OCI-LY3 (cell line): ENCODE results near the gene BCAT1.

ENCODE experiments used
- H2AFZ ChIP-seq: fragments of 200-600, 300-600 bp; shearing (Covaris generic); 2 replicates; pipeline ENCODE4 v1.6.0; 2014; ENCODE audit warnings: antibody characterized with exemption, low read depth, low read length
- H3K27ac ChIP-seq: fragments of 200-600, 300-600 bp; sonication (generic); 2 replicates; pipeline ENCODE4 v1.5.1; 2014; ENCODE audit warnings: mild to moderate bottlenecking, low read length, moderate library complexity, mixed read lengths
- H3K27me3 ChIP-seq: fragments of 200-600, 300-600 bp; sonication (generic); 2 replicates; pipeline ENCODE4 v1.6.1; 2014; ENCODE audit warnings: low read depth, low read length, mixed read lengths
- H3K36me3 ChIP-seq: fragments of 200-600, 300-600 bp; sonication (generic); replicated peaks from 2 replicates; pipeline ENCODE3; 2014; ENCODE audit warnings: low read depth, low read length, mixed read lengths
- H3K4me1 ChIP-seq: fragments of 300-600, 200-600 bp; sonication (generic); 2 replicates; pipeline ENCODE4 v1.6.1; 2014; ENCODE audit warnings: low read length, mixed read lengths
- H3K4me2 ChIP-seq: fragments of 200-600, 300-600 bp; sonication (generic); 2 replicates; pipeline ENCODE4 v1.6.1; 2014; ENCODE audit warnings: low read length, mixed read lengths
- H3K4me3 ChIP-seq: fragments of 300-600, 200-600 bp; sonication (generic); 2 replicates; pipeline ENCODE4 v1.5.1; 2014; ENCODE audit warnings: antibody characterized with exemption, mild to moderate bottlenecking, low read length, moderate library complexity
- H3K79me2 ChIP-seq: fragments of 300-600, 200-600 bp; shearing (Covaris generic); 2 replicates; pipeline ENCODE4 v1.6.1; 2014; ENCODE audit warnings: mild to moderate bottlenecking, low read length, mixed read lengths
- H3K9ac ChIP-seq: fragments of 300-600, 200-600 bp; shearing (Covaris generic); 2 replicates; pipeline ENCODE4 v1.6.0; 2014; ENCODE audit warnings: mild to moderate bottlenecking, low read length, moderate library complexity
- H3K9me3 ChIP-seq: fragments of 200-600, 300-600 bp; shearing (Covaris generic); 2 replicates; pipeline ENCODE4 v1.6.1; 2014; ENCODE audit warnings: low read length, mixed read lengths; ENCODE audit not compliant: insufficient read depth
- H4K20me1 ChIP-seq: fragments of 200-600, 300-600 bp; sonication (generic); 2 replicates; pipeline ENCODE4 v1.6.1; 2016; ENCODE audit warnings: low read length, mixed read lengths; ENCODE audit not compliant: insufficient read depth
- CTCF ChIP-seq: fragments of 200-600, 300-600 bp; sonication (generic); IDR thresholded peaks from 2 replicates; pipeline ENCODE4 v1.5.1; 2014; ENCODE audit warnings: antibody characterized with exemption, low read length, low read depth
- EZH2phosphoT487 ChIP-seq: fragments of 200-600 bp; shearing (Covaris generic); IDR thresholded peaks from 2 replicates; pipeline ENCODE4 v1.6.1; 2018; ENCODE audit warnings: antibody characterized with exemption, mixed run types, low read depth

BCAT1 gene

DNA sequence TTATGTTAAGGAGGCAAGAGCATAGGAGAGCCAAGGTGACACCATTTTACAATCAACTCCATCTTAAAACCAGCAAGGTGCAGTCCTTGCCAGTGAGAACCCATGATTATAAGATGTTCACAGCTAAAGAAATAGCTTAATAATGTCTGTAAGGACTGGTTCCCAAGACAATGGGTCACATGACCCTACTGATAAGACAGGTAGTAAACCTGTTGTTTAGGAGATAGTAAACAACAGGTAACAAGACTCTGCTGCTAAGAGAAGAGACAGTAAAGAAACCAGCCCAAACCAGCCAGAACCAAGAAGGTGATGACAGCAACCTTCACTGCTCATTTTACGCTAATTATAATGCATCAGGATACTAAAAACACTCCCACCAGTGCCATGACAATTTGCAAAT is 23.2 kb upstream of the BCAT1 start:
- Histone ChIP-seq H3K9me3 (no peaks in the 10 kb centered on the region), H3K9ac (no peak overlapping the region), H3K4me1 (peaks cover 5% of the 10 kb centered on the region), H2AFZ (no peak overlapping the region), H3K4me3 (no peak overlapping the region), H3K79me2 (no peaks in the 10 kb centered on the region), H3K36me3 (no peaks in the 10 kb centered on the region), H4K20me1 (no peaks in the 10 kb centered on the region), H3K4me2 (no peak overlapping the region), H3K27ac (no peak overlapping the region), H3K27me3 (no peaks in the 10 kb centered on the region)
- TF ChIP-seq EZH2phosphoT487 (no peak), CTCF (no peak)

DNA sequence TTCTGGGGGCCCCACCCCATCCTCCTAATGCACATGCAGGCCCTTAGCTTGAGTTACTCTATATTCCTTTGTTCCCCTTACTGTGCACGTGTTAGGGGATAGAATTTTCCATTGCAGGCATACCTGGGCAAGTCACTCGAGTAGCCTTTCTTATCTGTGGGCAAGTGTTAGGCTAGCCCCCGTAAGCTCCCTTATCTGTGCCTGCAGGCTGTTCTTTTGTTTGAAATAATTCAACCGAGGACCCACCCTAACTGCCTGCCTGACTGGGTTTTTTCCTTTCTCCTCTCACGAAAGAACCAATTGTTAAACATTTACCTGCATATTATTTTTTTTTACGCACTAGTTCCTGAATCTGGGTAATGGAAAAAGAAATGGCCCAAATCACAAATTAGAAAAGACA is 21.3 kb upstream of the BCAT1 start:
- Histone ChIP-seq H3K27ac (no peak overlapping the region), H3K9ac (no peak overlapping the region), H3K9me3 (no peaks in the 10 kb centered on the region), H3K4me1 (no peaks in the 10 kb centered on the region), H3K27me3 (no peaks in the 10 kb centered on the region), H4K20me1 (no peaks in the 10 kb centered on the region), H2AFZ (no peak overlapping the region), H3K4me3 (no peak overlapping the region), H3K4me2 (no peak overlapping the region), H3K79me2 (no peaks in the 10 kb centered on the region), H3K36me3 (no peaks in the 10 kb centered on the region)
- TF ChIP-seq EZH2phosphoT487 (no peak), CTCF (no peak)

DNA sequence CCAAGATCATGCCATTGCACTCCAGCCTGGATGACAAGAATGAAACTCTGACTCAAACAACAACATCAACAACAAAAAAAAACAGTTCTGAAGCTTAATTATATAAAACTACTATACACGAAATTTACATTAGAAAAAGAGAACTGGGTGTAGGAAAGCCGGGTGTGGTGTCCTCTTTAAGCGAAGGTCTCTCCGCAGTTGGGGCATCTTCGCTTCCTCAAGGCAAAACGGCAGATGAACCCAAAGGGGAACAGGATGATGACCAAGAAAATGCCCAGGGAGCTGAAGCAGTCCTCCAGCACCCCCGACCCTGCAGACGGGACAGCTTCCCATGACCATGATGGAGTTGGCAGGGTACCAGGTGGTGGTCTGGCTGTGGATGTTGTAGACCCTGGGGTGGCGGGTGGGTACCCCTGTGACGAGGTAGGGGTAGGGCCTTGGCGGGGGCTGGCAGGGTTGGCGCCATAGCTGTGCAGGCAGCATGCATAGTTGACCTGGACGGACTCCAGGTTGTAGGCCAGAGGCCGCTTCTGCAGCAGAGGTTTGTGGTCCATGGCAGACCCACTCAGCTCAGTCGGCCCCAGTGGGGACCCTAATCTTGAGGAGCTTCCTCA is 18.2 kb upstream of the BCAT1 start:
- Histone ChIP-seq H3K4me3 (no peak overlapping the region), H3K36me3 (no peaks in the 10 kb centered on the region), H4K20me1 (no peaks in the 10 kb centered on the region), H3K4me1 (no peaks in the 10 kb centered on the region), H3K79me2 (no peaks in the 10 kb centered on the region), H2AFZ (no peak overlapping the region), H3K9ac (no peak overlapping the region), H3K27ac (no peak overlapping the region), H3K9me3 (no peaks in the 10 kb centered on the region), H3K27me3 (no peaks in the 10 kb centered on the region), H3K4me2 (no peak overlapping the region)
- TF ChIP-seq EZH2phosphoT487 (no peak), CTCF (no peak)

GRCh38 chr12:24964342-24964741 is 15.4 kb upstream of the BCAT1 start:
- no peak overlapping the region for H3K4me2 ChIP-seq
- H3K9ac ChIP-seq, result no peak overlapping the region
- no peak overlapping the region for H2AFZ ChIP-seq
- no peaks in the 10 kb centered on the region for H4K20me1 ChIP-seq
- no peaks in the 10 kb centered on the region for H3K9me3 ChIP-seq
- no peak overlapping the region for H3K27ac ChIP-seq
- TF ChIP-seq EZH2phosphoT487, result no peak
- no peak for TF ChIP-seq CTCF
- H3K4me1 ChIP-seq, result peaks cover 14% of the 10 kb centered on the region
- no peaks in the 10 kb centered on the region for H3K36me3 ChIP-seq
- H3K79me2 ChIP-seq, result no peaks in the 10 kb centered on the region
- no peaks in the 10 kb centered on the region for H3K27me3 ChIP-seq
- no peak overlapping the region for H3K4me3 ChIP-seq
